ENCODE measurements around the gene ARHGAP42.

DNA sequence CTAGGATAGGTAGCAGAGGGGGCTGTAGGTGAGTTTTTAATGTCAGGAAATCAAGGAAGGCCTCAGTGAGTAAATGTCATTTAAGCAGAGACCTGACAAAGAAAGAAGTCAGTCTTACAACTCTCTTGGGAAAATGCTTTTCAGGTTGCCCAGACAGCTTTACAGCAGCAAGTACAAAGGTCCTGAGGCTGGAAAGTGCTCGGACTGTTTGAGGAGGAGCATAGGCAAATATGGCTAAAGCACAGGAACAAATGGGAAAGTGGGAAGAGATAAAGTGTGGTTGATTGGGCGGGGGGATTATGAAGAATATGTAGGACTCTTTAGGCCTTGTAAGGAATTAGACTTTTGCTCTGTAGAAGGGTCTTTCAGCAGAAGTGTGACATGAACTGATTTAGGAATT, 125.4 kb downstream of the ARHGAP42 start:
- TF ChIP-seq EZH2 (IDR thresholded peaks at IDR 0.05; ENCODE audit: insufficient read depth, poor library complexity, severe bottlenecking) (no peak), EZH2phosphoT487 (IDR thresholded peaks at IDR 0.05; ENCODE audit: insufficient read depth, low read depth) (no peak)
